ENCODE results near the gene OTOG. TPM values are rescaled to one million over a fixed set of nuclear protein-coding genes. Genes with fewer than 3 reads are reported as not detected.

Gene OTOG
- total and polyA plus RNA-seq, 7 experiments from 2014 or later = not detected

DNA sequence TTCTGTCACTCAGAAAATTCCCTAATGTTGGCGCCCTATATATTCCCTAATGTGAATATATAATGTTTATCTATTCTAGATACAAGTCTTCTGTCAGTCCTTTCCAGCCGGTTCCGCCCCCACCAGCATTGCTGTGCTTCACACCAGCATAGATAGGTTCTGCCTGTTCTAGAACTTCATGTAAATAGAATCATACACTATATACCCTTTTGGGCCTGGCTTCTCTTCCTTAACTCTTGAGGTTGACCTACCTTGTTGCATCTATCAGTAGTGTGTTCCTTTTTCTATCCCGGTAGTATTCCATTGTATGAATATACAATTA is 34.6 kb downstream of the OTOG start:
- H3K4me1 ChIP-seq (ENCODE audit: control insufficient read depth in 2 of 2, insufficient read depth in 2 of 2, low read length in 2 of 2) = no peaks in the 10 kb centered on the region
- Mint-ChIP-seq H3K27me3 (peaks cover 0 to 28% (median 0%) of the 10 kb centered on the region in 5 donors), H3K27ac (no peak overlapping the region), H3K36me3 (no peaks in the 10 kb centered on the region), H3K9me3 (peaks cover 0 to 4% (median 0%) of the 10 kb centered on the region in 11 donors), H3K4me3 (no peak overlapping the region), H3K4me1 (peaks cover 0 to 2% (median 0%) of the 10 kb centered on the region in 7 donors)
- CTCF ChIA-PET = no interaction called here
- H3K9me3 ChIP-seq (ENCODE audit: control insufficient read depth in 2 of 3, low read length in 3 of 3) = no peaks in the 10 kb centered on the region
- intact Hi-C loops (cut with micrococcal nuclease) = no loop called here
- H3K36me3 ChIP-seq (ENCODE audit: control insufficient read depth in 2 of 3, insufficient read depth in 3 of 3, low read length in 3 of 3) = no peaks in the 10 kb centered on the region
- no peak overlapping the region for H3K27ac ChIP-seq (ENCODE audit: low read depth, low read length)
- DNase-seq (no peak), ATAC-seq (no peak)
- H3K4me3 ChIP-seq (ENCODE audit: low read length) = no peak overlapping the region
- no peaks in the 10 kb centered on the region for H3K27me3 ChIP-seq (ENCODE audit: control insufficient read depth in 2 of 2, insufficient read depth in 2 of 2, low read length in 2 of 2)
- POLR2A ChIA-PET = no interaction called here

DNA sequence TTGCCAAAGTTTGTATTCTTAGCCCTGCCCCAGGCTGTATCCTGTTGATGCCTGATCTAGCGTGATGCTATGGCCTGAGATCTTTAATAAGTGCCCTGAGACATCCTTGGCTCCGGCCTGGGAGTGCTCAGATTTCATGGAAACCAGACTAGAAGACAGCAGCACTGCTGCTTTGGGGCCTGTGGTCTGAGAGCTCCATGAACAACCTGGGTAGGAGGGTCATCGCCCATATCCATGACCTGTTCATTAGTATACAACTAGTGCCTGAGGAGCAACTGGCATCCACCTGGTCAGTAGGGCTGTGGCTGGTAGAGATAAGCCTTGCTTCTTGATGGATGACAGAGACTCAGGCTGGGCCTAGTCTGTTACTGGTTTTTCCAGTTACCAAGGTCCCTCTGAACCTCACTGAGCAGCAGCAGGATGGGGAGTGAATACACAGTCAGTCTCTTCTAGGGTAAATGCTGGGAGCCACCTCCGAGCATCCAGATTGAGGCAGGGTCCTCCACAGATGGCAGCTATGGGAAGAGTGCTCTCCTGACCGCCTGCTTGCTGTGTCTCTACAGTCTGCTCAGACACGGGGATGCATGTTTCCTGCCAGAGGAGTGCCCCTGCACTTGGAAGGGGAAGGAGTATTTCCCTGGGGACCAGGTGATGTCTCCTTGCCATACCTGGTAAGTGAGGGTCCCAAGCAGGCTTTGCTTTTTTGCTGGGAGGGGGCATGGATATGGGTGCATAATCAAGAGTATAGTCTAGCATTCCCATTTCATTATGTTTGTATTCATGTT is 39.0 kb downstream of the OTOG start:
- Histone ChIP-seq H3K9me3 (ENCODE audit: control insufficient read depth in 2 of 3, low read length in 3 of 3) (no peaks in the 10 kb centered on the region), H3K4me3 (ENCODE audit: low read length) (no peak overlapping the region), H3K36me3 (ENCODE audit: control insufficient read depth in 2 of 3, insufficient read depth in 3 of 3, low read length in 3 of 3) (no peaks in the 10 kb centered on the region), H3K27me3 (ENCODE audit: control insufficient read depth in 2 of 2, insufficient read depth in 2 of 2, low read length in 2 of 2) (peaks cover 0 to 3% of the 10 kb centered on the region in 2 donors), H3K4me1 (ENCODE audit: control insufficient read depth in 2 of 2, insufficient read depth in 2 of 2, low read length in 2 of 2) (no peaks in the 10 kb centered on the region), H3K27ac (ENCODE audit: low read depth, low read length) (no peak overlapping the region)
- peak in 1 of 9 donors; percentile 7 for DNase-seq
- Mint-ChIP-seq H3K9me3 (peaks cover 0 to 4% (median 0%) of the 10 kb centered on the region in 11 donors), H3K27me3 (peaks cover 0 to 20% (median 4%) of the 10 kb centered on the region in 5 donors), H3K36me3 (no peaks in the 10 kb centered on the region), H3K4me1 (no peaks in the 10 kb centered on the region), H3K4me3 (no peak overlapping the region), H3K27ac (no peak overlapping the region)
- CTCF ChIA-PET = no interaction called here
- POLR2A ChIA-PET = no interaction called here
- no peak for ATAC-seq
- intact Hi-C loops (cut with micrococcal nuclease) = no loop called here

DNA sequence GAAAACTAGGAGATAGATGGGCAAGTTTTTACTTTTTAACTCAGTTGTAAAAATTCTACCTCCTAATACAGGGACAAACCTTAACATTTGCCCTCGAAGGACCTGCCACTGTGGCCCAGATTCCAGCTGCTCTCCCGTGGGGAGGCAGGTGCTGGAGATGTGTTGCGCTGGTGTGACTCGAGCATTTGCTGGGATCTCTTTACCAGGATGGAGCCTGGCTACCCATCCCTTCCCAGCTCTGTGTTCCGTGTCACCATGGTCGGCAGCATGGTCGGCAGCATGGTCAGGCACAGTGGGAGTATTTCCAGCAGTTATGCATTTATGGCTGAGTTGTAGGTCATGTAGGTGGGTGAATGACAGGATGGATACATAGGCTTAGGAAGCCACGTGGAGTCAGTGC is 41.1 kb downstream of the OTOG start:
- ATAC-seq = no peak
- H3K27me3 ChIP-seq (ENCODE audit: control insufficient read depth in 2 of 2, insufficient read depth in 2 of 2, low read length in 2 of 2) = peaks cover 0 to 3% of the 10 kb centered on the region in 2 donors
- H3K9me3 ChIP-seq (ENCODE audit: control insufficient read depth in 2 of 3, low read length in 3 of 3) = no peaks in the 10 kb centered on the region
- no peaks in the 10 kb centered on the region for H3K4me1 Mint-ChIP-seq
- intact Hi-C loops (cut with micrococcal nuclease) = no loop called here
- H3K4me1 ChIP-seq (ENCODE audit: control insufficient read depth in 2 of 2, insufficient read depth in 2 of 2, low read length in 2 of 2) = no peaks in the 10 kb centered on the region
- H3K4me3 Mint-ChIP-seq = no peak overlapping the region
- no peaks in the 10 kb centered on the region for H3K36me3 Mint-ChIP-seq
- H3K27me3 Mint-ChIP-seq = peaks cover 0 to 21% (median 7%) of the 10 kb centered on the region in 5 donors
- H3K36me3 ChIP-seq (ENCODE audit: control insufficient read depth in 2 of 3, insufficient read depth in 3 of 3, low read length in 3 of 3) = no peaks in the 10 kb centered on the region
- no peak overlapping the region for H3K27ac Mint-ChIP-seq
- H3K9me3 Mint-ChIP-seq = peaks cover 0 to 4% (median 0%) of the 10 kb centered on the region in 11 donors
- ChIA-PET CTCF (no interaction called here), POLR2A (no interaction called here)
- H3K4me3 ChIP-seq (ENCODE audit: low read length) = no peak overlapping the region
- H3K27ac ChIP-seq (ENCODE audit: low read depth, low read length) = no peak overlapping the region
- peak in 1 of 9 donors; percentile 8 for DNase-seq

DNA sequence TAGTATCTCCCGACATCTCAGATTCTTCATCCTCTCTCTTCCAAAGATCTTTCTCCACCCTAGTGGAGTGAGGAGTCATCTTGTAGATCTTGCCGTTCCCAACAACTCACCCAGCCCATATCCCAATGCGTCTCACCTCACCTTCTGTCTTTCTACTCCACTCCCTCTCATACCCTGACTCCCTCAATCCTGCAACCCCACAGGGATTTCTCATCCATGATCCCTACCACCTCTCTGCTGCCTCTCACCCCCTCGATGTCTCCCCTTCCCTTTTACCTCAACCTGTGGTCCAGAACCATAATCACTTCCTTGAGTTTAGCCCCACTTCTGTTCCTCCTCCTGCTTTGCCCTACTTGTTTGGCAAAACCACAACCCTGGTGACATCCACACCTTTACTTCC is 41.7 kb downstream of the OTOG start:
- Mint-ChIP-seq H3K4me1 (no peaks in the 10 kb centered on the region), H3K36me3 (no peaks in the 10 kb centered on the region), H3K27ac (no peak overlapping the region), H3K27me3 (peaks cover 0 to 24% (median 7%) of the 10 kb centered on the region in 5 donors), H3K4me3 (no peak overlapping the region), H3K9me3 (peaks cover 0 to under 1% (median 0%) of the 10 kb centered on the region in 11 donors)
- ATAC-seq (no peak), DNase-seq (no peak)
- CTCF ChIA-PET = no interaction called here
- no peaks in the 10 kb centered on the region for H3K9me3 ChIP-seq (ENCODE audit: control insufficient read depth in 2 of 3, low read length in 3 of 3)
- H3K4me3 ChIP-seq (ENCODE audit: low read length) = no peak overlapping the region
- POLR2A ChIA-PET = no interaction called here
- no peaks in the 10 kb centered on the region for H3K36me3 ChIP-seq (ENCODE audit: control insufficient read depth in 2 of 3, insufficient read depth in 3 of 3, low read length in 3 of 3)
- no peak overlapping the region for H3K27ac ChIP-seq (ENCODE audit: low read depth, low read length)
- intact Hi-C loops (cut with micrococcal nuclease) = no loop called here
- H3K27me3 ChIP-seq (ENCODE audit: control insufficient read depth in 2 of 2, insufficient read depth in 2 of 2, low read length in 2 of 2) = peaks cover 0 to 3% of the 10 kb centered on the region in 2 donors
- no peaks in the 10 kb centered on the region for H3K4me1 ChIP-seq (ENCODE audit: control insufficient read depth in 2 of 2, insufficient read depth in 2 of 2, low read length in 2 of 2)

DNA sequence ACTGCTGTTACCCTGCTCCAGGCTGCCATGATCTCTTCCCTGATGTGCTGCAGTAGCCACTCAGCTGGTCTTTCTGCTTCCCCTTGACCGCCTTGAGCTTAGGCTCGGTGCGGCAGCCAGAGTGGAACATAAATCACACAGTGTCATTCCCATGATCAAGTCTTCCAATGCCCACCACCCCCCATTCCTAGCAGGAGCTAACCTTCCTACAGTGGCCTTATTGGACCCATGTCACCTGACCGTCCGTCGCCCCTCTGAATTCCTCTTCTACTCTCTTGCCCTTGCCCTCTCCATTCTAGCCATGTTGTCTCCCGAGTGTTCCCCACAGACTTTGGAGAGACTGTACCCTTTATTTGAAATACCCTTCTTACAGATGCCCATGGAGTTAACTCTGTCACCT is 43.4 kb downstream of the OTOG start:
- DNase-seq = no peak
- Histone ChIP-seq H3K9me3 (ENCODE audit: control insufficient read depth in 2 of 3, low read length in 3 of 3) (no peaks in the 10 kb centered on the region), H3K4me1 (ENCODE audit: control insufficient read depth in 2 of 2, insufficient read depth in 2 of 2, low read length in 2 of 2) (no peaks in the 10 kb centered on the region), H3K27me3 (ENCODE audit: control insufficient read depth in 2 of 2, insufficient read depth in 2 of 2, low read length in 2 of 2) (peaks cover 0 to 3% of the 10 kb centered on the region in 2 donors), H3K36me3 (ENCODE audit: control insufficient read depth in 2 of 3, insufficient read depth in 3 of 3, low read length in 3 of 3) (no peaks in the 10 kb centered on the region), H3K27ac (ENCODE audit: low read depth, low read length) (no peak overlapping the region), H3K4me3 (ENCODE audit: low read length) (no peak overlapping the region)
- Mint-ChIP-seq H3K4me1 (no peaks in the 10 kb centered on the region), H3K27ac (no peak overlapping the region), H3K4me3 (no peak overlapping the region), H3K27me3 (peaks cover 0 to 32% (median 7%) of the 10 kb centered on the region in 5 donors), H3K36me3 (no peaks in the 10 kb centered on the region), H3K9me3 (peaks cover 0 to 5% (median 0%) of the 10 kb centered on the region in 11 donors)
- ChIA-PET POLR2A (no interaction called here), CTCF (no interaction called here)
- ATAC-seq = no peak
- intact Hi-C loops (cut with micrococcal nuclease) = no loop called here

DNA sequence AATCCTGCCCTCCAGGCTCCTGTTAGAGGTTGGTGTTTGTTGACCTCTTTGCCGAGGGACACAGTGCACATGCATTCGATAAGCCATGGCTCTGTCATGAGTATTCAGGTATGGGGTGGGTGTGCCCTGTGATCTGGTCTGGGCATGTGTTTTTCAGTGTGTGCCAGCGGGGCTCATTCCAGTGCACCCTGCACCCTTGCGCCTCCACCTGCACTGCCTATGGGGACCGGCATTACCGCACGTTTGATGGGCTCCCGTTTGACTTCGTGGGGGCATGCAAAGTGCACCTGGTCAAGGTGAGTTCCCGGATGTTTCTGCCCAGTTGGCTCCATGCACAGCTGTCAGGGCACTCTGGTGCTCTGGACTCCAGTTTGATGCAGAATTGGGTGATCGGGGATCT is 44.2 kb downstream of the OTOG start:
- CTCF ChIA-PET = no interaction called here

More for the DNA sequence above, 44.2 kb downstream of the OTOG start:
- Mint-ChIP-seq H3K27ac (no peak overlapping the region), H3K27me3 (peaks cover 0 to 27% (median 5%) of the 10 kb centered on the region in 5 donors), H3K36me3 (no peaks in the 10 kb centered on the region), H3K4me3 (no peak overlapping the region), H3K9me3 (peaks cover 0 to 7% (median 0%) of the 10 kb centered on the region in 11 donors), H3K4me1 (no peaks in the 10 kb centered on the region)
- POLR2A ChIA-PET = no interaction called here
- Histone ChIP-seq H3K27ac (ENCODE audit: low read depth, low read length) (no peak overlapping the region), H3K36me3 (ENCODE audit: control insufficient read depth in 2 of 3, insufficient read depth in 3 of 3, low read length in 3 of 3) (no peaks in the 10 kb centered on the region), H3K27me3 (ENCODE audit: control insufficient read depth in 2 of 2, insufficient read depth in 2 of 2, low read length in 2 of 2) (peaks cover 0 to 3% of the 10 kb centered on the region in 2 donors), H3K9me3 (ENCODE audit: control insufficient read depth in 2 of 3, low read length in 3 of 3) (no peaks in the 10 kb centered on the region), H3K4me3 (ENCODE audit: low read length) (no peak overlapping the region), H3K4me1 (ENCODE audit: control insufficient read depth in 2 of 2, insufficient read depth in 2 of 2, low read length in 2 of 2) (no peaks in the 10 kb centered on the region)
- peak in 1 of 9 donors; percentile 13 for DNase-seq
- ATAC-seq = no peak
- intact Hi-C loops (cut with micrococcal nuclease) = no loop called here
